Gastrocnemius medialis (tissue), 4 donors: ENCODE results near the gene PARD3.
"Not testable (repeated sequence)": the region's sequence is repeated elsewhere in the genome, so short reads cannot be mapped to it uniquely, and the experiment has no call there.

Experiments used
- POLR2A ChIP-seq, 2 donors: fragments of 450-650 bp; IDR thresholded peaks; one replicate each; pipeline ENCODE4 v1.6.1; 2017; ENCODE audit warnings: antibody characterized with exemption in 2 of 2, mild to moderate bottlenecking in 2 of 2, moderate library complexity in 2 of 2
- TF ChIP-seq, protein P1 (sequence below), 5 experiments: fragments of 450-650 bp in 3 of 5; fragments of 200-600 bp in 2 of 5; sonication (generic) in 2 of 5; IDR thresholded peaks in 4 of 5; conservative IDR thresholded peaks in 1 of 5; 1 replicate in 4 of 5; 2 replicates in 1 of 5; pipeline ENCODE4 v1.5.1; 2016 to 2019; ENCODE audit warnings: antibody characterized with exemption in 5 of 5, mild to moderate bottlenecking in 3 of 5, moderate library complexity in 3 of 5

GRCh38 chr10:34750795-34751194 is 64.3 kb downstream of the PARD3 start:
- TF ChIP-seq, protein P1, sequence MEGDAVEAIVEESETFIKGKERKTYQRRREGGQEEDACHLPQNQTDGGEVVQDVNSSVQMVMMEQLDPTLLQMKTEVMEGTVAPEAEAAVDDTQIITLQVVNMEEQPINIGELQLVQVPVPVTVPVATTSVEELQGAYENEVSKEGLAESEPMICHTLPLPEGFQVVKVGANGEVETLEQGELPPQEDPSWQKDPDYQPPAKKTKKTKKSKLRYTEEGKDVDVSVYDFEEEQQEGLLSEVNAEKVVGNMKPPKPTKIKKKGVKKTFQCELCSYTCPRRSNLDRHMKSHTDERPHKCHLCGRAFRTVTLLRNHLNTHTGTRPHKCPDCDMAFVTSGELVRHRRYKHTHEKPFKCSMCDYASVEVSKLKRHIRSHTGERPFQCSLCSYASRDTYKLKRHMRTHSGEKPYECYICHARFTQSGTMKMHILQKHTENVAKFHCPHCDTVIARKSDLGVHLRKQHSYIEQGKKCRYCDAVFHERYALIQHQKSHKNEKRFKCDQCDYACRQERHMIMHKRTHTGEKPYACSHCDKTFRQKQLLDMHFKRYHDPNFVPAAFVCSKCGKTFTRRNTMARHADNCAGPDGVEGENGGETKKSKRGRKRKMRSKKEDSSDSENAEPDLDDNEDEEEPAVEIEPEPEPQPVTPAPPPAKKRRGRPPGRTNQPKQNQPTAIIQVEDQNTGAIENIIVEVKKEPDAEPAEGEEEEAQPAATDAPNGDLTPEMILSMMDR (IDR thresholded peaks at IDR 0.05 in 4 of 5, conservative IDR thresholded peaks at IDR 0.05 in 1 of 5) = not testable (repeated sequence)
- TF ChIP-seq POLR2A (IDR thresholded peaks at IDR 0.05) = not testable (repeated sequence)
